SW480 (cell line): ENCODE data around the gene LIMS2.

Experiments
- DNase-seq: peaks from one replicate; pipeline ENCODE4 v3.0.0-alpha.2; 2016; ENCODE audit warnings: low spot score

The LIMS2 gene

DNA sequence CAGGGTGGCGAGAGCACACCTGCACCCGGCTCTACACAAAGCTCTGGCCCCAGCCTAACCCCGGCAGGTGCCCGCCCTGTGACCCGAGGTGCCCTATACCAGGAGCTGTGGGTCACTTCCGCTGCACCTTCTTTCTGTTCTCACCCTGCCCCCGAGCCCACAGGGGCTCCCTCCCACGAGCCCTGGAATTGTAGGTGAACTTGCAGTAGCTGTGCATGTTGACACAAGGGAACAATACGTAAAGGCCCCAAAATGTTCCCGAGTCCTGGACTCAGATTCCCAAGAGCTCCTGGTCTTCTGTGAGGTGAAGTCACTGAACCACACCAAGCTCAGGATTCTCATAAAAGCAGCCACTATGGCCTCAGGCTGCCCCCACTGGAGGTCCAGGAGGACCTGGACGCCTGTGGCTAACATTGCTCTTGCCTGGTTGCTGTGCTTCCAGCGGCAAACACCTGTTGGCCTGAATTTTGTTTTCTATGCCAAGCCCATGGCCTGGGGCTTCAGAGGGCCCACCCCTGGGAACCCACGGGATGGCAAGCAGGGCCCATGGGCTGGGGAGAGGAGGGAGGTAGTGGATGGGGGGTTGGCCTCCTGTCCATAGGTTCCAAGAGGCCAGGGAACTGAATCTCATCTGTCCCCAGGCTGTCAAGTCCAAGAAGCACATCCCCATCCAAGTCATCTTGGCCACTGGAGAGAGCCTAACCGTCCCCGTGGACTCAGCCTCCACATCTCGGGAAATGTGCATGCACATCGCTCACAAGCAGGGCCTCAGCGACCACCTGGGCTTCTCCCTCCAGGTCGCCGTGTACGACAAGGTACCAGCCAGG lies 52.6 kb downstream of the LIMS2 start:
- no peak for DNase-seq

GRCh38 chr2:127621981-127622431 lies 53.3 kb downstream of the LIMS2 start:
- no peak for DNase-seq

DNA sequence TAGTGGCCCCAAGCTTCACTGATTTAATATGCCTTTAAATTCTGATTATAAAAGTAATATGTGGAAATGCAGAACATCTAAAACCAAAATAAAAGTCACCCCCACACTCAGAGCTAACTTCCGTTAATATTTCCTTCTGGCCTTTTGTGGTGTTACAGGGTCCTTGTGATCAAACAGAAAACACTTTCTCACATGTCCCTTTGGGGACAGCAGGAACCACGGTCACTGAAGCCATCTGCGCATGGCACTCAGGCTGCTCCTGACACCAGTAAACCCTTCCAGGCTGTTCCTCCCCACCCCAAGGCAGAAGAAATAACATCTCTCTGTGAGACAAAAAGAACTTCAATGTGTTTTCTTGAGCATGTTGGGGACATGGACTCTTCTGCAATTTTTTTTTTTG lies 54.5 kb downstream of the LIMS2 start:
- DNase-seq: no peak

DNA sequence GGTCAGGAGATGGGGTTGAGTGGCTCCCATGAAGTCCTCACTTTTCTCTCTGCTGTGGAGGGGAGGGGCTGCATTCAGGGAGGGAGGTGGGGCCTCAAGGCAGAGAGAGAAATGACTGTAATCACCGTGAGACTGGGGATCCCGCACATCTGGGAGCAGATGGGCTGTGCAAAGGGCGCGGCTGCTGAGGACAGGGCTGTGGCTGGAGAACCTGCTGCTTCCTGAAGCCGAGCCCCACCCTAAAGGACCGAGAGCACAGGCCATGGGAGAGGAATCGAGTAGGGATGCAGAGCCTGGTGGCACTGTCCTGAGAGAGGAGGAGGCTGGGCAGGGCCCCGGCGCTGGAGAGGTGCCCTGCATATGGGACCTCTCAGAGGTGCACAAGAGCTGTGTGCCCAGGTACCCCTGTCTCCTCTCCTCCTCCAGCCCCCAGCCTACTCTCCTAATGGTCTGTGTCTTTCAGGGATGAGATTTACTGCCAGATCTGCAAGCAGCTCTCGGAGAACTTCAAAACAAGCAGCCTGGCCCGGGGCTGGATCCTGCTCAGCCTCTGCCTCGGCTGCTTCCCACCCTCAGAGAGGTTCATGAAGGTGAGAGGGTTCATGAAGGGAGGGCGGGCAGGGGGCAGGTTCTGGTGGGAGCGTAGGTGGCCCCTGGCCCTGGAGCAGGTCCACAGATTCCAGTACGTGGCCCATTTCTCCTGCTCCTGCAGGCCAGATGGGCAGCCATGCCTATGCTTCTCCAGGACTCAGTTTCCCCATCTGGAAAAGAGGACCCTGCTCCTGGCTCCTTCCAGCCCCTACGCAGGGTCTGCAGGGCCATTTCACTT lies 55.2 kb downstream of the LIMS2 start:
- DNase-seq: peak; percentile 14

DNA sequence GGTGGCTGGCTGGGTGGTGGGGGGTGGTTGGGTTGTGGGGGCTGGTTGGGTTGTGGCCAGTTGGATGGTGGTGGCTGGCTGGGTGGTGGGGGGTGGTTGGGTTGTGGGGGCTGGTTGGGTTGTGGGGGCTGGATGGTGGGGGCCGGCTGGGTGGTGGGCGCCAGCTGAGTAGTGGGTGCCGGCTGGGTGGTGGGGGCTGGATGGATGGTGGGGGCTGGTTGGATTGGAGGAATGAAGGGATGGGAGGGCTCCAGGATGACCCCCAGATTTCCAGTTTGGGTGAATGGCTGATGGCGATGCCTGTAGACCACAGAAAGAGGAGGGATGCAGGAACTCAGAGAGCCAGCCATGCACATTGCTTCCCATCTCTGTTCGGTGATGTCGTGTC lies 56.1 kb downstream of the LIMS2 start:
- no peak for DNase-seq

GRCh38 chr2:127618551-127619202 lies 56.7 kb downstream of the LIMS2 start:
- no peak for DNase-seq

- DNase-seq: no peak
Observed at GRCh38 chr2:127615511-127616166, 59.7 kb downstream of the LIMS2 start.

GRCh38 chr2:127614731-127615130 lies 60.6 kb downstream of the LIMS2 start:
- DNase-seq: no peak

- DNase-seq: no peak
Observed at GRCh38 chr2:127614246-127614645, 61.1 kb downstream of the LIMS2 start.

DNA sequence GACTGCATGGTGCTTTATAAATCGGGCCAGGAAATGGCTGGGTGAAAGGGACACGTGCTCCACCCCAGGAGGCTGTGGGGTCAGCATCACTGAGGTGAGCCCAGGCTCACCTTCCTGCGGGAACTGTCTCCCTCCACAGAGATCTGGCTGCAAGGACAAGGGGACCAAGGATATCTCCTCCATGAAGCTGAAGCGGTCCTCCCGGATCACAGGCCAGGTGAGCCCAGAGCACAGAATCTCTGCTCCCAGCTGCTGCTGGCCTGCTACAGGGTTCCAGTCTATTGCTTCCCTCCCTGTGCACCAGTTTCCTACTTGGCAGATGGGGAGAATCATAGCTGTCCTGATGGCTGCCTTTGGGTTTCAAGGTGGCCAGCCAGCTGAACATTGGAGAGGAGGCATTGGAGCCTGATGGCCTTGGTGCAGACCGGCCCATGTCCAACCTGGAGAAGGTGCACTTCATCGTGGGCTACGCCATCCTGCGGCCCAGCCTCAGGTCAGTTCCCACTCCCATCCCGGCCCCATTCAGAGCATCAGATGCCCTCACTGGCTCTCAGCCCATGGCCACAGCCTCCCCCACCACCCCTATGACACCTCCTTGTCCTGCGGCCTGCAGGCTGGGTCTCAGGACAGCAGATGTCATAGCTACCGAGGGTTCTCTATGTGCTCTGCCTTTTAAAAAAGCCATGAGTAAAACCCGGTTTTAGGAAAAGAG lies 63.1 kb downstream of the LIMS2 start:
- no peak for DNase-seq

GRCh38 chr2:127611076-127611925 lies 64.0 kb downstream of the LIMS2 start:
- DNase-seq: no peak

DNA sequence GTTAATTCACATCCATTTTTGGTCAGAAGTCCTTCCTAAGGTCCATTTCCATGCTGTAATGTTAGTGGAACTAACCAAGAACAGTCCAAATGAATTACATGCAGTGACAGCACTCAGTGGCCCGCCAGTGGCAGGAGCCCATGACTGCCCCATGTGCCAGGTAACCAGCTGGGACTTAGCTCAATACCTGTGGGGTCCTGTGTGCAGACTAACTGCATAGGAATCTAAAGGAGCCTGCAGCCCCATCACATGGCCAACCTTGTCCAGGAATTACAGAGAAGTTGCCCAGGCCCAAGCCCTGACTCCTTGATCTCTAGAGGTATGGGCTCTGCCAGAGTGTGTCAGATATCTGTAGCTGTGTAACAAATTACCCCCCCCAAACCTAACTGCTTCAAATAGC lies 64.8 kb downstream of the LIMS2 start:
- no peak for DNase-seq

- DNase-seq: no peak
Observed at GRCh38 chr2:127609818-127610217, 65.5 kb downstream of the LIMS2 start.

DNA sequence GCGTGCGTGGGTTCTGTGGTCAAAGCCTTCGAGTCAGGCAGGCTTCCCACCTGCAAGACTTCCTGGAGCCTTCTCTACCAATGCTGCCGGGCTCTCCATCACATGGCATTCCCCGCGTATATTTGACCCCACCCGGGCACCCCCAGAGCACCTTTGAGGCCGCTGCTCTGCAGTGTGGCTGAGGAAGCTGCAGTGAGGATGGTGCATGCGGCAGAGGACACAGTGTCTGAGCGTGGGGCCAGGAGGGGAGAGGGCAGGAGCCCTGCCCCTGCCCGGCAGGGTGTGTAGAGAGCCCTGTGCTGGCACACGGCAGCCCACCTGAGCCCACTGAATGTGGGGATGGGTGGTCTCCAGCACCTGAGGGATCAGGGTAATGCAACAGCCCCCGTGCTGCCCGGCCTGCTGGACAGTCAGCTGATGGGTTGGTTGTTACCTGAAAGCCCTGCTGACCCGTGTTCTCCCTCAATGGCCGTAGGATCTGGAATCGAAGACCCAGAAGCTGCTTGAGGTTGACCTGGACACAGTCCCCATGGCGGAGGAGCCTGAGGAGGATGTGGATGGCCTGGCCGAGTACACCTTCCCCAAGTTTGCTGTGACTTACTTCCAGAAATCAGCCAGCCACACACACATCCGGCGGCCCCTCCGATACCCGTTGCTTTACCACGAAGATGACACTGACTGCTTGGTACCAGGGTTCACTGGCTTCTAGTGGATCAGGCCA lies 66.1 kb downstream of the LIMS2 start:
- no peak for DNase-seq

DNA sequence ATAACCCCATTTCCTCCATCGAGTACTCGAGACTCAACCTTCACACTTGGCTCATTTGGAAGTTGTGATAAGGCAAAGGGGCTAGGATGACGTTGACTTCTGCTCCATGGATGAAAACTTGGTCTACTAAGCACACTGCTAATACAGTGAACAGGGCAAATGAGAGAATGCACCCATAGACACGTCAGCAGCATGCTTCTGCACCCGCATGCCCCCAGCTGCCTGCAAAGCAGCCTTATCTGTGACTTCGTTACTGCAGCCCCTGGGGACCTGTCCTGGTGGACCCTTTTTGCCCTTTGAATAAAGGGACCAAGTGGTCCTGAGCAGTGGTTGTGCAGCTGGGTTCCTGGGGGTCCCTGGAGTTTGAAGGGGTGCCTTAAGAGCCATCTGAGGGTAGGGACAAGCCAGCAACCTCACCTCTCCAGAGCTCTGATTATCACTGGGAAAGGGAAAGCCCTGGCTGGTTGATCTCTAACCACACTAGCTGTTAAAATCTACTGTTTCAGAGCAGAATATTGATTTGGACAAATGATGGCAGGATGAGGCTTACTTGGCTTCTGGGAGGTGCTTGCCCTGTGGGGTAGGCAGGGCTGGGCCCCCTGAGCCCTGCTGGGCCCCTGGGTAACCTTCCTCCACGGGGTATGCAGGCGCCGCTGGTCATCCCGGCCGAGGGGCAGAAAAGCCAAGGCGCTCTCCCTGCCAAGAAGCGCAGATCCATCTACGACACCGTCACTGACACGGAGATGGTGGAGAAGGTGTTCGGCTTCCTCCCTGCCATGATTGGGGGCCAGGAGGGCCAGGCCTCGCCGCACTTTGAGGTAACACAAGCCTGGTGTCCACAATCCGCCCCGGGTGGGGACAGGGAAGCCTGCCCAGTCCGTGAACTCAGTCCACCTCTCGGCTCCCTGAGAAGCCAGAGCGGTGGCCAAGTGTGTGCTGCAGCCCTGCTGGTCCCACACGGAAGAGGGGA lies 67.0 kb downstream of the LIMS2 start:
- no peak for DNase-seq

- no peak for DNase-seq
Observed at GRCh38 chr2:127607399-127607908, 67.9 kb downstream of the LIMS2 start.

DNA sequence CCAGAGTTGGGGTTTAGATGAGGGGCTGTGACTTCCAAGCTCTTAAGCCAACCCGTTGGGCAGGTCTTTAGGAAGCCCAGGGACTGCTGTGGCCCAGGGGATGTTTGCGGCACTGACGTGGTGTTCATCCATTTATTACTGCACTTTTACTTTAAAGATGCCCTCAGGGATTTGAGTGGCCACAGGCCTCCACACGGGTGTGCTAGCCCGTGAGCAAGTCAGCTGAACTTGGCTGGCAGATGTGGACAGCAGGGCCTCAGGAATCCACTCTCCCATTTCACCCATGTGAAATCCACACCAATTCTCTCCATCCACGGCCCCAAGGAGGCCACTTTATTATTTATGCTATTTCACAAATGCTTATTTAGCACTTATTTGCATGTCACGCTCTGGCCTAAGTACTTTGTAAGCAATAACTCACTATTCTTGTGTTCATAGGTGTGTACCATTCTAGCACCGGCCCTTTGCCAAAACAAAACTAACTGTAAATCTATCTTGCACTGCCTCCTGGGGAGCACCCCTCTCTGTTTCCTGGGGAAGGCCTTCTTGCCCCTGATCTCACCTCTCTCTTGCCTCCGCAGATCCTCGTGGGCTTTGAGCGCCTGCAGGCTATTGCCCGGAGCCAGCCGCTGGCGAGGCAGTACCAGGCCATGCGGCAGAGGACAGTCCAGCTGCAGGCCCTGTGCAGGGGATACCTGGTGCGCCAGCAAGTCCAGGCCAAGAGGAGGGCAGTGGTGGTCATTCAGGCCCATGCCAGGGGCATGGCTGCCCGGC lies 68.5 kb downstream of the LIMS2 start:
- no peak for DNase-seq
